Stimulated activated CD8-positive, alpha-beta memory T cell treated with anti-CD3 and anti-CD28 coated beads, Interleukin-4, amount 100 ng/mL, for 24 hours (primary cell): Measurements from ENCODE around the gene ARG2.

Experiments
- DNase-seq: peaks from one replicate; pipeline ENCODE4 v3.0.0-alpha.2; 2020; ENCODE audit warnings: low read depth

ARG2 gene

DNA sequence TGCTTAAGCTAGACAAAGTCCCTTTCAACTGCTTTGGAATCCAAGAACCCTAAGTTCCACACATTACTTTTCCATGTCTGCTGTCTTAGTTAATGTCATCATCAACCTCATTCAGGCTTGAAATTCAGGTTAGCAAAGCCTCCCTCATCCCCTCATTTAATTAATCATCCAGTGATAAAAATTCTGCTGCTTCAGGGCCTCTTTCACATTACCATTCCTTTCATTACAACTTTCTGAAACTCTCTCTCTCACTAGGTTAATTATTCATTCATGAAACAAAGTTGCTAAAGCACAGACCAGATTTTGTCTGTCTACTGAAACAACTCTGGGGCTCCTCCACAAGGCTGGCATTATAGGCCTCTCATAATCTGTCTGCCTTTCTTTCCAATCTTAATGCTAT, 64.1 kb downstream of the ARG2 start:
- no peak for DNase-seq

DNA sequence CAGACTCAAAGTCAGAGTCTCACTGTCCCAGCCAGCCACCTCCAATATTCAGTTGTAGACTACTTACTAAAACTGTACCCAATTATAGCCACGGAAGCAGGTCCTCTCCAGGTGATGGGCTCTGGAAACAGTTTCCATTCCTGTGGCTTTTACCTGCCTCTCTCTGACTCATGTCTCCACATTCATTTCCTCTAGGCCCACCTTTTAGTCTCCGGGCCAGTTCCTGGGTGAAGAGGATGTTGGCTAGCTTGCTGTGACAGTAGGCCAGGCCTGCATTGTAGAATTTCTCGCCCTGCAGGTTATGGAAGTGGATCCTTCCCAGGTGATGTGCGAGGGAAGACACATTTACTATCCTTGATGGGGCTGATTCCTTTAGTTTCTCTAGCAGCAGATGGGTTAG, 70.3 kb downstream of the ARG2 start:
- no peak for DNase-seq

DNA sequence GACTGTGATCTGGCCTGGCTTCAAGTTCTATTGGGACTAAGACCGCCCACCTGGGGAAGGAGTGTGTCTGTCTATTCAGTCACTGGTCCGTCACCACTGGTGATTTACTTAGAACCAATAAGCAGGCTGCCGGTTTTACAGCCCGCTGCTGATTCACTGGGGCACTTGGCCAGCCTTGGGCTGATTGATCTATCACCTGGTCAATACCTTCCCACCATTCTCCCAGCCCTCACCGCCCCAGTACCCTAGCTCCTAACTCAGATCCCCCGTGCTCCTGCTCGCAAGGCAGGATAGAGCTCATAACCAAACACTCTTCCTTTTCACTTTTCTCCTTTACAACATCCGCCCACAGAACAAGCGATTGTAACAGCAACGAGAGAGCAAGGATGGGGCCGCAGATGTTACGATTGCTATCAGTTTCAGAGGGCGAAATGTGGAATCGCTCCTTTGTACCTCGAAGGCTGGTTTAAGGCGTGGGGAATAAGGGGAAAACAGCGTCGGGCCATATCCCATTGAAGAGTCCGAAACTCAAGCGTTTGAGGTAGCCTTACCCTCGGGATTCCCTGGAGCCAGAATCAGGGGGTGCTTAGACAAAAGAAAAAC, 75.2 kb downstream of the ARG2 start:
- DNase-seq: peak; percentile 57

DNA sequence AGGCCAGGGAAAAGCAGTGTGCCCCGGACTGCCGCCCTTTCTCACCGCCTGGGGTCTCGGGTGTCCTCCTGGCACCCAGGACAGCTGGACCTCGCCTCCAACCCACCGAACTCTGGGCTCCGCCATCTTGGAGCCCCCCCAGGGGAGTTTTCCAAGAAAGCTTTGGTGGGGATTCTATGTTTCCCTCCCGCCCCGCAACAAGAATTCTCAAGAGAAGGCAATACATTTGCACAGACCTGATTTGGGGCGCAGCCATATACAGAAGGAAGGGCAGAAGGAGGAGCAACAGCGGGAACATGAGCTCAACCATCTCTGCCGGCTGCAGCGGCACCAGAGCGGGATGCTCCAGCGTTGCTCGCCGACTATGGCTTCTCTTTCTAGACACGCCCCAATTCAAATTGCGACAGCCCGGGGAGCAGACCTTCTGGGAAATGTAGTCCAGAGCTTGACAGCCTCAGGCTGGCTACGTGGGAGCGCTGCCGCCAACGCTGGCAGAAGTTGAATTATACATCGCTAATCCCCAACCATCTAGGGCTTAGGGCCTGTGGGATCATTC, 75.8 kb downstream of the ARG2 start, which contains the start of gene RDH11:
RDH11 (minus strand) TSS at position 371 of the 556 bp plus-strand sequence; CDS start at position 310, 61 bp downstream.
- DNase-seq: peak; percentile 65

DNA sequence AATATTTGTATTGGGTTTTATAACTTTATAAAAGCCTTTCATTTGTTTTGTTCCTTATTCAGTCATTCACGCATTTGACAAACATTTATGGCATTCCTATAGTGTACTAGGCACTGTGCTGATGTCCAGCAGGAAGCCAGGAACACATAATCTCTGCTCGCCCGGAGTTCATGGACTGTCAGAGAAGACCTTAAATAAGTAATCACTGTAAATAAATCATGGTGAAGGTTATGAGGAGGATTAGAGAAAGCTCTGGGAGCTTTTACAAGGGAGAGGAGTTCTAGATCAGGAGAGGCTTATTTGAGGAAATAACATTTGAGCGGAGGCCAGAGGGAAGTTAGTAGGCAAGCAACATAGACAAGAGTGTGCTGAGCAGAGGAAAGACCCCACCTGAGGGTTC, 77.3 kb downstream of the ARG2 start:
- DNase-seq: no peak

DNA sequence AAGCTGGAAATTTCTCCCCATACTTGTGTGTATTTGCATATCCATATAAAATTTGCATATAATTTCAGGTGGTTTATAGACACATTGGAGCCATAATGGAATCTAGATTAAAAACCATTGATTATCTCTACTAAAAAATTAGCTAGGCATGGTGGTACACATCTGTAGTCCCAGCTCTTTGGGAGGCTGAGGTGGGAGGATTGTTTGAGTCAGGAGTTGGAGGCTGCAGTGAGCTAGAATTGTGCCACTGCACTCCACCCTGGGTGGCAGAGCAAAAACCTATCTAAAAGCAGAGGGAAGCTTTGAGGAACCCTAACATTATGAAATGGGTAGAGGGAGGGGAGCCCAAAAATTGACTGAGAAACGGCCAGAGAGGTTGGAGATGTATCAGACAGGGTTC, 78.5 kb downstream of the ARG2 start:
- no peak for DNase-seq
